ENCODE measurements around the gene NFXL1. TPM values are rescaled to one million over a fixed set of nuclear protein-coding genes. Genes with fewer than 3 reads are reported as not detected.

The NFXL1 gene
- total RNA-seq, 4 donors from 2014 or later: 10.7 to 33.2 (median 12.5) TPM

- no peak for TF ChIP-seq CTCF (IDR thresholded peaks at IDR 0.05)
- no peak for TF ChIP-seq POLR2A (IDR thresholded peaks at IDR 0.05)
- intact Hi-C loops (cut with DNase I; ENCODE audit: low total_unique reads): no loop called here
- no peak overlapping the region for H3K4me3 ChIP-seq (ENCODE audit: low read depth, poor library complexity, severe bottlenecking)
- DNase-seq (ENCODE audit: low spot score in 2 of 2): no peak
Measured at GRCh38 chr4:47829438-47829837, 84.9 kb downstream of the NFXL1 start.

- no peak for TF ChIP-seq POLR2A (IDR thresholded peaks at IDR 0.05)
- no peak for TF ChIP-seq CTCF (IDR thresholded peaks at IDR 0.05)
- no peak overlapping the region for H3K4me3 ChIP-seq (ENCODE audit: low read depth, poor library complexity, severe bottlenecking)
- intact Hi-C loops (cut with DNase I; ENCODE audit: low total_unique reads): no loop called here
- 73 to 80% methylated on average over 2 of the region's 2 CpGs for WGBS, 2 donors
- no peak for DNase-seq (ENCODE audit: low spot score in 2 of 2)
Measured at GRCh38 chr4:47827343-47828047, 86.9 kb downstream of the NFXL1 start.

GRCh38 chr4:47824840-47825239, 89.5 kb downstream of the NFXL1 start:
- 57 to 72% methylated on average over 7 of the region's 7 CpGs for WGBS, 2 donors
- intact Hi-C loops (cut with DNase I; ENCODE audit: low total_unique reads): no loop called here
- DNase-seq (ENCODE audit: low spot score in 2 of 2): no peak
- TF ChIP-seq CTCF (IDR thresholded peaks at IDR 0.05) (no peak), POLR2A (IDR thresholded peaks at IDR 0.05) (no peak)
- H3K4me3 ChIP-seq (ENCODE audit: low read depth, poor library complexity, severe bottlenecking): no peak overlapping the region

GRCh38 chr4:47819178-47819577, 95.2 kb downstream of the NFXL1 start:
- TF ChIP-seq POLR2A (IDR thresholded peaks at IDR 0.05) (no peak), CTCF (IDR thresholded peaks at IDR 0.05) (no peak)
- H3K4me3 ChIP-seq (ENCODE audit: low read depth, poor library complexity, severe bottlenecking): no peak overlapping the region
- WGBS, 2 donors: 38 to 78% methylated on average over 1 of the region's 1 CpG
- no peak for DNase-seq (ENCODE audit: low spot score in 2 of 2)
- intact Hi-C loops (cut with DNase I; ENCODE audit: low total_unique reads): no loop called here

- DNase-seq (ENCODE audit: low spot score in 2 of 2): no peak
- H3K4me3 ChIP-seq (ENCODE audit: low read depth, poor library complexity, severe bottlenecking): no peak overlapping the region
- intact Hi-C loops (cut with DNase I; ENCODE audit: low total_unique reads): no loop called here
- TF ChIP-seq CTCF (IDR thresholded peaks at IDR 0.05): no peak
- no peak for TF ChIP-seq POLR2A (IDR thresholded peaks at IDR 0.05)
Measured at GRCh38 chr4:47817275-47817674, 97.1 kb downstream of the NFXL1 start.

- TF ChIP-seq POLR2A (IDR thresholded peaks at IDR 0.05) (no peak), CTCF (IDR thresholded peaks at IDR 0.05) (no peak)
- no peak for DNase-seq (ENCODE audit: low spot score in 2 of 2)
- intact Hi-C loops (cut with DNase I; ENCODE audit: low total_unique reads): no loop called here
- WGBS, 2 donors: 68 to 81% methylated on average over 2 of the region's 2 CpGs
- no peak overlapping the region for H3K4me3 ChIP-seq (ENCODE audit: low read depth, poor library complexity, severe bottlenecking)
Measured at GRCh38 chr4:47816748-47817147, 97.6 kb downstream of the NFXL1 start.
